HFFc6 (cell line): ENCODE data around the gene BRINP1. TPM values are rescaled to one million over a fixed set of nuclear protein-coding genes. Genes with fewer than 3 reads are reported as not detected.

Experiments
- DNase-seq: peaks from one replicate; pipeline ENCODE4 v3.0.0-alpha.2; 2018
- H3K27ac Mint-ChIP-seq: 2 replicates; pipeline ENCODE4 v1.8.0; 2020; ENCODE audit warnings: mild to moderate bottlenecking, mixed read lengths
- H3K27me3 Mint-ChIP-seq: 2 replicates; pipeline ENCODE4 v1.8.0; 2021; ENCODE audit warnings: mild to moderate bottlenecking, moderate library complexity, mixed read lengths; ENCODE audit not compliant: insufficient read depth
- H3K36me3 Mint-ChIP-seq: 2 replicates; pipeline ENCODE4 v1.8.0; 2021; ENCODE audit warnings: low read depth, mixed read lengths
- H3K4me1 Mint-ChIP-seq: 2 replicates; pipeline ENCODE4 v1.8.0; 2020; ENCODE audit warnings: low read depth, mixed read lengths
- H3K4me3 Mint-ChIP-seq: 2 replicates; pipeline ENCODE4 v1.8.0; 2020; ENCODE audit warnings: mild to moderate bottlenecking, moderate library complexity, mixed read lengths
- H3K9me3 Mint-ChIP-seq: 2 replicates; pipeline ENCODE4 v1.8.0; 2020; ENCODE audit warnings: mild to moderate bottlenecking, mixed read lengths
- total RNA-seq, 6 experiments: library from RNA; stranded (reverse); fragmentation: NEBNext Ultra II Directional; extraction: Animal tissue kit (Norgen Biotek cat#: 25700); gene quantifications; 2 replicates in 1 of 6; 3 replicates in 5 of 6; pipeline ENCODE4 v1.2.3, GENCODE V29; 2021
- TF ChIP-seq, protein P1 (sequence below): fragments of 200-600 bp; sonication (generic); IDR thresholded peaks from 2 replicates; pipeline ENCODE4 v1.5.0; 2021; ENCODE audit warnings: antibody characterized with exemption, mild to moderate bottlenecking

The BRINP1 gene
- total RNA-seq, 6 experiments from 2014 or later: not detected

DNA sequence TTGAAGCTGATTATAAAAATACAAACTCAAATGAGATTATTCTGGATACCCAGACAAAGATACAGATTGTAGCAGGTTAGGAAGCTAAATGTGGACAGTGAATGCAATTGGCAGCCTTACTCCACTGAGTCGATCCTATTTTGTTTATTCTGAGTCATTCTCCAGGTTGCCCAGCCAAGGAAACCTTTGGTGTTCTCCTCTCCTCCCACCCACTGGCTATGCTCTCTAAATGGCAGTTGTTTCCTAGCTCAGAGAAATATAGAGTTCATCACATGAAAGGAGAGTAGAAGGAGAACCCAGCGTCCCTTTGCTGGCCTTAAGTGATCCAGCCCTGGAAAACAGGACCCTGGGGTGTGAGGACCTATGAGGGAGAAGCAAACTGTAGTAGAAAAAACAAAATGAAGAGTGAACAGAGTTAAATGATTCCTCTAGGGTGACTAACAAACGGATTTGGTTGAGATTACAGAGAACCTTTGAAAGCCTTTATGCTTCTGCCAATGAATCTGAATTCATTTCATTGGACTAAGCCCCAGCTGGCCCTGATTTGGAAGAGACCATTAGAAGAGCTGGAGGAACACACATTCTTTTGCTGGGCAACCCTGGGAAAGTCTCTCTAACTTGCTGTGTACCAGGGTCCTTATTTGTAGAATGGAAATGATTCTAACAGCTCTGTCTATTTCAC is 95.1 kb downstream of the BRINP1 start:
- H3K27ac Mint-ChIP-seq: no peak overlapping the region
- H3K9me3 Mint-ChIP-seq: peaks cover 26% of the 10 kb centered on the region
- TF ChIP-seq, protein P1, sequence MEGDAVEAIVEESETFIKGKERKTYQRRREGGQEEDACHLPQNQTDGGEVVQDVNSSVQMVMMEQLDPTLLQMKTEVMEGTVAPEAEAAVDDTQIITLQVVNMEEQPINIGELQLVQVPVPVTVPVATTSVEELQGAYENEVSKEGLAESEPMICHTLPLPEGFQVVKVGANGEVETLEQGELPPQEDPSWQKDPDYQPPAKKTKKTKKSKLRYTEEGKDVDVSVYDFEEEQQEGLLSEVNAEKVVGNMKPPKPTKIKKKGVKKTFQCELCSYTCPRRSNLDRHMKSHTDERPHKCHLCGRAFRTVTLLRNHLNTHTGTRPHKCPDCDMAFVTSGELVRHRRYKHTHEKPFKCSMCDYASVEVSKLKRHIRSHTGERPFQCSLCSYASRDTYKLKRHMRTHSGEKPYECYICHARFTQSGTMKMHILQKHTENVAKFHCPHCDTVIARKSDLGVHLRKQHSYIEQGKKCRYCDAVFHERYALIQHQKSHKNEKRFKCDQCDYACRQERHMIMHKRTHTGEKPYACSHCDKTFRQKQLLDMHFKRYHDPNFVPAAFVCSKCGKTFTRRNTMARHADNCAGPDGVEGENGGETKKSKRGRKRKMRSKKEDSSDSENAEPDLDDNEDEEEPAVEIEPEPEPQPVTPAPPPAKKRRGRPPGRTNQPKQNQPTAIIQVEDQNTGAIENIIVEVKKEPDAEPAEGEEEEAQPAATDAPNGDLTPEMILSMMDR: no peak
- no peaks in the 10 kb centered on the region for H3K27me3 Mint-ChIP-seq
- H3K4me3 Mint-ChIP-seq: no peak overlapping the region
- no peaks in the 10 kb centered on the region; the same call in 1 of the 2 replicates for H3K36me3 Mint-ChIP-seq
- no peak for DNase-seq
- no peaks in the 10 kb centered on the region for H3K4me1 Mint-ChIP-seq

- DNase-seq: no peak
- TF ChIP-seq, protein P1: no peak
- Mint-ChIP-seq H3K9me3 (peaks cover 30% of the 10 kb centered on the region), H3K4me3 (no peak overlapping the region), H3K27ac (no peak overlapping the region), H3K27me3 (no peaks in the 10 kb centered on the region), H3K4me1 (no peaks in the 10 kb centered on the region), H3K36me3 (no peaks in the 10 kb centered on the region; the same call in 1 of the 2 replicates)
These were observed 95.8 kb downstream of the BRINP1 start for GRCh38 chr9:119273325-119273904.

DNA sequence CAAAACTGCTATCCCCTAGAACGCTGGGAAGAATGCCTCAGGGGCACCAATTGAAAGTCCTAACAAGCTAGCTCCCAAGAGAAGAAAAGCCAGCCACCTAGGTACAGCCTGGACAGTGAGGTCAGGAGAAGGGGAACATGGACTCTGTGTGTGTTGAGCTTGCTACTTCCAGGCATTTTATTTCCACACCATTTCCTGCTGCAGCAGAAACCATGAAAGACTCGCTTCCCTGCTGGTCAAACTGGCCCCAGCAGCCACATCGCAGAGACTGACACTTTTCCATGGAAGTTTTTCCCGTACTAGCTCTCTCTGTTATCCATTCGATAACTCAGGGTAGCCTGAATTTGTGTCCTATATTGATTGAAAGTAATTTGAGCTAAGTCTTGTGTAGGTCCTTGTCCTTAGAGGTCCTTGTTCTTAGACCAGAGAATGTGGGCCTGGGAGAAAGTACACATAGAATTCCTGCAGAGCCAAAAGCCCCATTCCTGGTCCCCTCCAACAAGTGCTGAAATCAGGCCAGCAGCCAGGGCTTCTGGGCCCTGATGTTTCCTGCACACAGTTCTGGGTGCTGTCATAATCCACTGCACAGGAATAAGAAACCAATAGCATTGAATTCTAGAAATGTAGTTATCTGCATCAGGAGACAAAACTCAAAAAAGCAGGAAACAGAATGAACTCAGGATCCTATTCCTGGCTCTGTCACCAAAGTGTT is 96.6 kb downstream of the BRINP1 start:
- no peak for DNase-seq
- Mint-ChIP-seq H3K27ac (no peak overlapping the region), H3K27me3 (no peaks in the 10 kb centered on the region), H3K4me1 (no peaks in the 10 kb centered on the region), H3K4me3 (no peak overlapping the region), H3K36me3 (no peaks in the 10 kb centered on the region; the same call in 1 of the 2 replicates), H3K9me3 (peaks cover 33% of the 10 kb centered on the region)
- TF ChIP-seq, protein P1: no peak

DNA sequence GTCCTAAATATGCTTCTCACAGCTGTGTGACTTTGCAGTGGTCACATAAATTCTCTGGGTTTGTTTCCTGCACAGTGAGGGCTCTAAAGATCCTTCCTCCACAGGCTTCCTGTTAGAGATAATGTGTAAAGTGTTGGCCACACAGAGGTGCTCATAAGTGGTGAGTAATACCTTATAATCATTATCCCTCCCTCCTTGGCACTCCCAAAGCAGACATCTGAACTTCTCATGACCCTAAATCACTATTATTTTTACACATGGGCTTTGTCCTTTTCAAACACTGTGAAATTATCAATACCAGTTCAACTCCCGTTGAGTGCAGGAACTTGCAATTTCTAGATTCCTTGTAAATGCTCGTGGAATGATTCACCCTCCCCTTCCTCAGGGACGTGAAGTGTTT is 100.2 kb downstream of the BRINP1 start:
- Mint-ChIP-seq H3K9me3 (peaks cover 40% of the 10 kb centered on the region), H3K4me1 (no peaks in the 10 kb centered on the region), H3K27ac (no peak overlapping the region), H3K36me3 (no peaks in the 10 kb centered on the region; the same call in 1 of the 2 replicates), H3K4me3 (no peak overlapping the region), H3K27me3 (no peaks in the 10 kb centered on the region)
- DNase-seq: no peak
- TF ChIP-seq, protein P1: no peak

DNA sequence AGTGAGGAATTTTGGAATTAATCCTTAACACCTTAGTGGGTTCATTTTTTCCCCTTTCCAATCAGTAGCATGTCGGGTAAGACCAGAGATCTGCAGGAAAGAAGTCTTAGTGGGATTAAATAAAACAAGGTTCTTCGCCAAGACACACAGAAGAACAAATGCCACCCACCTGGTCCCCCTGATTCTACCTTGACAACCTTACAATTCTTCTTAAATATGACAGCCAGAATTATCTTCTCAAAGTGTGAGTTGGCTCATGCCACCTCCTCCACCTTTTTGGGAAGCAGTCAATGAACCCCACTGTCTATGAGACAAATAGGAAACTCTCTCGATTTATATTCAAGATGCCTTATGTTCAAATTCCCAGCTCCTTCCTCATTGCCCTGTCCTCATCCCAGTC is 105.1 kb downstream of the BRINP1 start:
- Mint-ChIP-seq H3K4me3 (no peak overlapping the region), H3K9me3 (peaks cover 38% of the 10 kb centered on the region), H3K4me1 (no peaks in the 10 kb centered on the region), H3K27me3 (no peaks in the 10 kb centered on the region), H3K27ac (no peak overlapping the region), H3K36me3 (no peaks in the 10 kb centered on the region; the same call in 1 of the 2 replicates)
- DNase-seq: no peak
- TF ChIP-seq, protein P1: no peak
